ENCODE measurements around the gene PFDN2.

The PFDN2 gene

DNA sequence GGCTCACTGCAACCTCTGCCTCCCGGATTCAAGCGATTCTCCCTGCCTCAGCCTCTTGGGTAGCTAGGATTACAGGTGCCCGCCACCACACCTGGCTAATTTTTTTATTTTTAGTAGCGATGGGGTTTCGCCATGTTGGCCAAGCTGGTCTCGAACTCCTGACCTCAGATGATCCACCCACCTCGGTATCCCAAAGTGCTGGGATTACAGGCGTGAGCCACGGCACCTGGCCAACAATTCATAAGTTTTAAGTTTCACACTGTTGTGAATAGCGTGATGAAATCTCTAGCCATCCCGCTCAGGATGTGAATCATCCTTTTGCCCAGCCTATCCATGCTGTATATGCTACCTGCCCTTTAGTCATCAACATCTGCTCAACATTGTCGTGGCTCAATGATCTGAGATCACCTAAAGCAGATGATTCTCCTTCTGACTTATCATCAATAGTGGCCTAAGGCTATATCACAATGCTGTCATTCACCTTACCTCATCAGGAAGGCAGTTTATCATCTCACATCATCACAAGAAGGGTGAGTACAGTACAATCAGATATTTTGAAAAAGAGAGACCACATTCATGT is 2.6 kb downstream of the PFDN2 start:
- Histone ChIP-seq H3K4me2 (no peak overlapping the region; the same call in 1 of the 2 replicates), H3K4me3 (IDR thresholded peaks at IDR 0.05; ENCODE audit: insufficient read depth, low read depth, low read length) (no peak overlapping the region), H3K4me1 (ENCODE audit: low read depth, poor library complexity, severe bottlenecking) (peaks cover 75% of the 10 kb centered on the region), H3K27me3 (ENCODE audit: insufficient read depth, low read depth) (no peaks in the 10 kb centered on the region), H2AFZ (ENCODE audit: low read depth) (no peak overlapping the region), H3K79me2 (ENCODE audit: insufficient read depth, low read depth) (peaks cover 88% of the 10 kb centered on the region), H3K27ac (no peak overlapping the region), H4K20me1 (ENCODE audit: insufficient read depth) (peaks cover 35% of the 10 kb centered on the region), H3K36me3 (ENCODE audit: insufficient read depth) (no peaks in the 10 kb centered on the region; the same call in 1 of the 2 replicates), H3K9ac (no peak overlapping the region)
- TF ChIP-seq, protein P1, sequence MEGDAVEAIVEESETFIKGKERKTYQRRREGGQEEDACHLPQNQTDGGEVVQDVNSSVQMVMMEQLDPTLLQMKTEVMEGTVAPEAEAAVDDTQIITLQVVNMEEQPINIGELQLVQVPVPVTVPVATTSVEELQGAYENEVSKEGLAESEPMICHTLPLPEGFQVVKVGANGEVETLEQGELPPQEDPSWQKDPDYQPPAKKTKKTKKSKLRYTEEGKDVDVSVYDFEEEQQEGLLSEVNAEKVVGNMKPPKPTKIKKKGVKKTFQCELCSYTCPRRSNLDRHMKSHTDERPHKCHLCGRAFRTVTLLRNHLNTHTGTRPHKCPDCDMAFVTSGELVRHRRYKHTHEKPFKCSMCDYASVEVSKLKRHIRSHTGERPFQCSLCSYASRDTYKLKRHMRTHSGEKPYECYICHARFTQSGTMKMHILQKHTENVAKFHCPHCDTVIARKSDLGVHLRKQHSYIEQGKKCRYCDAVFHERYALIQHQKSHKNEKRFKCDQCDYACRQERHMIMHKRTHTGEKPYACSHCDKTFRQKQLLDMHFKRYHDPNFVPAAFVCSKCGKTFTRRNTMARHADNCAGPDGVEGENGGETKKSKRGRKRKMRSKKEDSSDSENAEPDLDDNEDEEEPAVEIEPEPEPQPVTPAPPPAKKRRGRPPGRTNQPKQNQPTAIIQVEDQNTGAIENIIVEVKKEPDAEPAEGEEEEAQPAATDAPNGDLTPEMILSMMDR (conservative IDR thresholded peaks at IDR 0.05; ENCODE audit: low read depth, low read length): no peak

DNA sequence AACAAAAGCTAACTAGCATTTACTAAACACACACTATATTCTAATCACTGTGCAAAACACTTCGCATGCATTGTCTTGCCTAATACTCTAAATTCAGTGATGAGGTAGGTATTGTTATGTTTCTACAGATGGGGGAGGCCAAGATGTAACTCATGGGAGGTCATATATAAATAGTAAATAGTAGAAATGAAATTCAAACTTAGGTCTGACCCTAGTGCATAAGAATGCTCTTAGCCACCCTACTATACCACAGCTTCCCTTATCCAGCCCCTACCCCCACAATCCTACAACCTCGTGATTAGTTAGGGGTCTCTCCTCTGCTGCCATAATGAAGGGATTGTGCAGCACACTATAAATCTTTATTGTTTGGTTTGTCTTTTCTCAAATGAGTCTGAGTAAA is 3.3 kb downstream of the PFDN2 start:
- peaks cover 40% of the 10 kb centered on the region for H4K20me1 ChIP-seq (ENCODE audit: insufficient read depth)
- H3K4me2 ChIP-seq: no peak overlapping the region
- H3K36me3 ChIP-seq (ENCODE audit: insufficient read depth): no peaks in the 10 kb centered on the region; the same call in 1 of the 2 replicates
- H3K27ac ChIP-seq: no peak overlapping the region
- H3K79me2 ChIP-seq (ENCODE audit: insufficient read depth, low read depth): peaks cover 95% of the 10 kb centered on the region
- no peak overlapping the region for H3K9ac ChIP-seq
- H2AFZ ChIP-seq (ENCODE audit: low read depth): no peak overlapping the region
- no peak overlapping the region for H3K4me3 ChIP-seq (IDR thresholded peaks at IDR 0.05; ENCODE audit: insufficient read depth, low read depth, low read length)
- TF ChIP-seq, protein P1 (conservative IDR thresholded peaks at IDR 0.05; ENCODE audit: low read depth, low read length): no peak
- peaks cover 68% of the 10 kb centered on the region for H3K4me1 ChIP-seq (ENCODE audit: low read depth, poor library complexity, severe bottlenecking)
- H3K27me3 ChIP-seq (ENCODE audit: insufficient read depth, low read depth): no peaks in the 10 kb centered on the region

DNA sequence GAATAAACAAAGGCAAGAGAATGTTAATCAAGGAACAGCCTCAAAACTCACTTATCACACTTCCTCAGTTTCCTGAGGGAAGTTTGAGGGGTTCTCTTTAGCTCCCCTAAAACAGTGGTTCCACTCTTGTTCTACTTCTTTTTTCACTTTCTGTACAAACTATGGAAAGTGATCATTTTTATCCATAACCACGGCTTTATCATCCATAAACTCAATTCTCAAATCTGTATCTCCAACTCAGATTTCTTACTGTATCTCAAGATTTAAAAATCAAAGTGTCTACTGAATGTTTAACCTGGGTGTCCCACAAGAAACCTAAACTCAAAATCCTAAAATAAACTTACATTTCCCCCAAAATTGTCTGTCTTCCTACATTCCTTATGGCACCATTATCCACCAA is 3.9 kb downstream of the PFDN2 start:
- Histone ChIP-seq H4K20me1 (ENCODE audit: insufficient read depth) (peaks cover 43% of the 10 kb centered on the region), H3K4me1 (ENCODE audit: low read depth, poor library complexity, severe bottlenecking) (peaks cover 62% of the 10 kb centered on the region), H3K27ac (no peak overlapping the region), H3K79me2 (ENCODE audit: insufficient read depth, low read depth) (peaks cover 98% of the 10 kb centered on the region), H3K27me3 (ENCODE audit: insufficient read depth, low read depth) (no peaks in the 10 kb centered on the region), H3K36me3 (ENCODE audit: insufficient read depth) (no peaks in the 10 kb centered on the region; the same call in 1 of the 2 replicates), H3K9ac (no peak overlapping the region), H2AFZ (ENCODE audit: low read depth) (no peak overlapping the region), H3K4me3 (IDR thresholded peaks at IDR 0.05; ENCODE audit: insufficient read depth, low read depth, low read length) (no peak overlapping the region), H3K4me2 (no peak overlapping the region; the same call in 1 of the 2 replicates)
- TF ChIP-seq, protein P1 (conservative IDR thresholded peaks at IDR 0.05; ENCODE audit: low read depth, low read length): no peak

DNA sequence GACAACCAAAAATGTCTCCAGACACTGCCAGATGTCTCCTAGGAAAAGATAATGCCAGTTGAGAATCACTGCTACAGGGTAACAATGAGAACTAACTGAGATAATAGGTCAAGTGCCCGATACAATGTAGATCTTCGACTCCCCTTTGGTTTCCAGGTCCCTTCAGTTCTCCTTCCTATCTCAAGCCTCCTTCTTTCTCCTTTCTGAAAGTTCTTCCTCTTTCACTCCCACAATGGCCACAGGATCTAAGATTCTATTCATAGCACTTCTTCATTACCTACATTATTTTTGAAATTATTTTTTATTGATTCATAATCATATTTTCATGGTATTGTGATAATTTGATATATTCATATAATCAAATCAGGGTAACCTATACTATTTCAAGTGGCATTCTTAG is 6.3 kb downstream of the PFDN2 start:
- peaks cover 95% of the 10 kb centered on the region for H3K79me2 ChIP-seq (ENCODE audit: insufficient read depth, low read depth)
- no peaks in the 10 kb centered on the region; the same call in 1 of the 2 replicates for H3K36me3 ChIP-seq (ENCODE audit: insufficient read depth)
- no peak overlapping the region for H3K4me3 ChIP-seq (IDR thresholded peaks at IDR 0.05; ENCODE audit: insufficient read depth, low read depth, low read length)
- no peaks in the 10 kb centered on the region for H3K27me3 ChIP-seq (ENCODE audit: insufficient read depth, low read depth)
- H3K27ac ChIP-seq: no peak overlapping the region
- peaks cover 45% of the 10 kb centered on the region for H4K20me1 ChIP-seq (ENCODE audit: insufficient read depth)
- H3K4me1 ChIP-seq (ENCODE audit: low read depth, poor library complexity, severe bottlenecking): peaks cover 49% of the 10 kb centered on the region
- no peak overlapping the region for H2AFZ ChIP-seq (ENCODE audit: low read depth)
- H3K9ac ChIP-seq: no peak overlapping the region
- TF ChIP-seq, protein P1 (conservative IDR thresholded peaks at IDR 0.05; ENCODE audit: low read depth, low read length): no peak
- no peak overlapping the region for H3K4me2 ChIP-seq

All from KMS-11 (cell line).